AG04450 (cell line): ENCODE results near the gene RAI1. TPM values are rescaled to one million over a fixed set of nuclear protein-coding genes. Genes with fewer than 3 reads are reported as not detected.

Experiments
- CTCF ChIA-PET: fragments of 300-600, 350-600 bp; formaldehyde crosslinking; extraction: SDS; loops from one replicate; lab custom pipeline; 2022; ENCODE audit warnings: antibody characterized with exemption, inconsistent platforms; lab: Charles Lee
- POLR2A ChIA-PET: fragments of 350-600 bp; formaldehyde crosslinking; extraction: SDS; loops from one replicate; lab custom pipeline; 2021; ENCODE audit warnings: antibody characterized with exemption, inconsistent platforms; lab: Yijun Ruan, JAX
- DNase-seq: peaks from one replicate; pipeline ENCODE4 v3.0.0-alpha.2; 2011; ENCODE audit warnings: low read depth, low spot score
- H3K27ac ChIP-seq: one replicate; pipeline ENCODE4 v1.5.1; 2012; ENCODE audit warnings: low read depth, low read length, control low read depth
- H3K27me3 ChIP-seq: one replicate; pipeline ENCODE4 v1.6.0; 2012; ENCODE audit warnings: low read length; ENCODE audit not compliant: control insufficient read depth, insufficient read depth
- H3K4me3 ChIP-seq: 2 replicates; pipeline ENCODE4 v1.5.1; 2011; ENCODE audit warnings: mild to moderate bottlenecking, low read depth, low read length, control low read depth
- H3K9me3 ChIP-seq: 2 replicates; pipeline ENCODE4 v1.5.1; 2012; ENCODE audit warnings: low read length; ENCODE audit not compliant: control insufficient read depth, insufficient read depth
- CTCF ChIP-seq: IDR thresholded peaks from 2 replicates; pipeline ENCODE4 v1.5.1; 2011; ENCODE audit warnings: low read depth, low read length, control low read depth, inconsistent platforms
- polyA plus RNA-seq: library from polyadenylated mRNA; depleted of rRNA; stranded (reverse); fragments of >200 nt; gene quantifications from 2 replicates; pipeline ENCODE4 v1.2.3, GENCODE V29; 2011

RAI1 gene
- polyA plus RNA-seq, 1 experiment: 2.1 TPM

- ChIA-PET POLR2A (no interaction called here), CTCF (no interaction called here)
- TF ChIP-seq CTCF: no peak
- peak overlapping the region; percentile 52 for H3K27ac ChIP-seq
- H3K9me3 ChIP-seq: no peaks in the 10 kb centered on the region
- no peaks in the 10 kb centered on the region for H3K27me3 ChIP-seq
- DNase-seq: no peak
- H3K4me3 ChIP-seq: no peak overlapping the region
These were observed 51.8 kb downstream of the RAI1 start for GRCh38 chr17:17732892-17733670.

- no peak for TF ChIP-seq CTCF
- DNase-seq: no peak
- CTCF ChIA-PET: no interaction called here
- Histone ChIP-seq H3K9me3 (no peaks in the 10 kb centered on the region), H3K27me3 (no peaks in the 10 kb centered on the region), H3K4me3 (no peak overlapping the region), H3K27ac (no peak overlapping the region)
- POLR2A ChIA-PET: no interaction called here
These were observed 55.2 kb downstream of the RAI1 start for GRCh38 chr17:17736205-17737183.

GRCh38 chr17:17737961-17738894 is 57.0 kb downstream of the RAI1 start:
- no peak for DNase-seq
- no peak overlapping the region for H3K4me3 ChIP-seq
- no peaks in the 10 kb centered on the region for H3K27me3 ChIP-seq
- ChIA-PET CTCF (interaction anchor here (1.3 kb wide), 1 partner anchor 10 kb away, joined by 3 read pairs; no protein-coding TSS in a partner anchor), POLR2A (interaction anchor here (0.6 kb wide), 1 partner anchor 57 kb away, joined by 8 read pairs; no protein-coding TSS in a partner anchor)
- peak overlapping the region; percentile 31 for H3K27ac ChIP-seq
- TF ChIP-seq CTCF: no peak
- no peaks in the 10 kb centered on the region for H3K9me3 ChIP-seq

GRCh38 chr17:17738901-17739300 is 57.6 kb downstream of the RAI1 start:
- no peak for DNase-seq
- TF ChIP-seq CTCF: no peak
- Histone ChIP-seq H3K4me3 (no peak overlapping the region), H3K27ac (peak overlapping the region; percentile 47), H3K27me3 (no peaks in the 10 kb centered on the region), H3K9me3 (no peaks in the 10 kb centered on the region)
- ChIA-PET POLR2A (interaction anchor here (0.6 kb wide), 2 partner anchors 26 to 57 kb away, joined by 8 read pairs; no protein-coding TSS in a partner anchor), CTCF (interaction anchor here (1.3 to 1.4 kb wide), 2 partner anchors 9 to 59 kb away, joined by 3 to 4 read pairs; no protein-coding TSS in a partner anchor)
